Activated naive CD8-positive, alpha-beta T cell treated with anti-CD3 and anti-CD28 coated beads for 36 hours (primary cell): ENCODE results near the gene OPTC. TPM values are rescaled to one million over a fixed set of nuclear protein-coding genes. Genes with fewer than 3 reads are reported as not detected.

Source experiments
- DNase-seq: peaks from one replicate; pipeline ENCODE4 v3.0.0; 2021
- H3K27ac Mint-ChIP-seq: one replicate; pipeline ENCODE4 v1.8.0; 2022; ENCODE audit warnings: mild to moderate bottlenecking, moderate library complexity, mixed read lengths
- H3K27me3 Mint-ChIP-seq: one replicate; pipeline ENCODE4 v1.8.0; 2022; ENCODE audit warnings: mild to moderate bottlenecking, mixed read lengths
- H3K36me3 Mint-ChIP-seq: one replicate; pipeline ENCODE4 v1.8.0; 2021; ENCODE audit warnings: mild to moderate bottlenecking, mixed read lengths
- H3K4me1 Mint-ChIP-seq: one replicate; pipeline ENCODE4 v1.8.0; 2021; ENCODE audit warnings: mixed read lengths
- H3K4me3 Mint-ChIP-seq: one replicate; pipeline ENCODE4 v1.8.0; 2022; ENCODE audit warnings: mild to moderate bottlenecking, moderate library complexity, mixed read lengths
- H3K9me3 Mint-ChIP-seq: one replicate; pipeline ENCODE4 v1.8.0; 2022; ENCODE audit warnings: mixed read lengths
- total RNA-seq, 2 experiments: library from RNA; stranded (reverse); gene quantifications; one replicate each; pipeline ENCODE4 v1.2.3, GENCODE V29; 2021

Gene OPTC
- total RNA-seq, 2 experiments from 2014 or later = not detected

- peaks cover 9% of the 10 kb centered on the region for H3K4me1 Mint-ChIP-seq
- peaks cover 17% of the 10 kb centered on the region for H3K27me3 Mint-ChIP-seq
These were observed 18.7 kb upstream of the OPTC start, which contains the start of gene PRELP for GRCh38 chr1:203475012-203475981. Gene PRELP, plus strand, starts transcription at chr1:203475806. Its CDS starts 7,379 bp downstream, at chr1:203483185.

GRCh38 chr1:203476216-203476814 lies 17.6 kb upstream of the OPTC start:
- no peaks in the 10 kb centered on the region for H3K36me3 Mint-ChIP-seq
- no peak for DNase-seq
- H3K4me1 Mint-ChIP-seq = peaks cover 9% of the 10 kb centered on the region
- H3K9me3 Mint-ChIP-seq = no peaks in the 10 kb centered on the region
- H3K27ac Mint-ChIP-seq = no peak overlapping the region
- no peak overlapping the region for H3K4me3 Mint-ChIP-seq
- H3K27me3 Mint-ChIP-seq = peaks cover 17% of the 10 kb centered on the region

More at GRCh38 chr1:203475012-203475981, 18.7 kb upstream of the OPTC start, which contains the start of gene PRELP:
- Mint-ChIP-seq H3K36me3 (no peaks in the 10 kb centered on the region), H3K9me3 (no peaks in the 10 kb centered on the region), H3K27ac (no peak within 1 kb of the TSS), H3K4me3 (no peak within 1 kb of the TSS)
- DNase-seq = no peak

GRCh38 chr1:203477748-203478147 lies 16.2 kb upstream of the OPTC start:
- Mint-ChIP-seq H3K27me3 (peaks cover 17% of the 10 kb centered on the region), H3K36me3 (no peaks in the 10 kb centered on the region), H3K27ac (no peak overlapping the region), H3K4me1 (peaks cover 9% of the 10 kb centered on the region), H3K4me3 (no peak overlapping the region), H3K9me3 (no peaks in the 10 kb centered on the region)
- no peak for DNase-seq

GRCh38 chr1:203478231-203478630 lies 15.7 kb upstream of the OPTC start:
- Mint-ChIP-seq H3K4me3 (no peak overlapping the region), H3K36me3 (no peaks in the 10 kb centered on the region), H3K27ac (no peak overlapping the region), H3K9me3 (no peaks in the 10 kb centered on the region), H3K4me1 (peaks cover 9% of the 10 kb centered on the region), H3K27me3 (peaks cover 16% of the 10 kb centered on the region)
- DNase-seq = no peak

- no peak for DNase-seq
- H3K9me3 Mint-ChIP-seq = no peaks in the 10 kb centered on the region
- H3K36me3 Mint-ChIP-seq = no peaks in the 10 kb centered on the region
- H3K27ac Mint-ChIP-seq = no peak overlapping the region
- H3K4me3 Mint-ChIP-seq = no peak overlapping the region
- H3K27me3 Mint-ChIP-seq = peaks cover 8% of the 10 kb centered on the region
- peaks cover 9% of the 10 kb centered on the region for H3K4me1 Mint-ChIP-seq
These were observed 15.0 kb upstream of the OPTC start for GRCh38 chr1:203478986-203479385.

GRCh38 chr1:203479646-203480045 lies 14.3 kb upstream of the OPTC start:
- Mint-ChIP-seq H3K9me3 (no peaks in the 10 kb centered on the region), H3K27ac (no peak overlapping the region)

GRCh38 chr1:203480084-203480483 lies 13.9 kb upstream of the OPTC start:
- no peak overlapping the region for H3K4me3 Mint-ChIP-seq
- H3K4me1 Mint-ChIP-seq = peaks cover 9% of the 10 kb centered on the region
- H3K9me3 Mint-ChIP-seq = no peaks in the 10 kb centered on the region
- H3K27me3 Mint-ChIP-seq = peaks cover 8% of the 10 kb centered on the region
- H3K27ac Mint-ChIP-seq = no peak overlapping the region
- H3K36me3 Mint-ChIP-seq = no peaks in the 10 kb centered on the region
- DNase-seq = no peak

More at GRCh38 chr1:203479646-203480045, 14.3 kb upstream of the OPTC start:
- Mint-ChIP-seq H3K27me3 (peaks cover 8% of the 10 kb centered on the region), H3K4me1 (peaks cover 9% of the 10 kb centered on the region), H3K4me3 (no peak overlapping the region), H3K36me3 (no peaks in the 10 kb centered on the region)
- DNase-seq = no peak

- DNase-seq = peak; percentile 52
- H3K27ac Mint-ChIP-seq = no peak overlapping the region
- H3K36me3 Mint-ChIP-seq = no peaks in the 10 kb centered on the region
- H3K9me3 Mint-ChIP-seq = no peaks in the 10 kb centered on the region
- H3K4me3 Mint-ChIP-seq = no peak overlapping the region
- peaks cover 9% of the 10 kb centered on the region for H3K4me1 Mint-ChIP-seq
- peaks cover 8% of the 10 kb centered on the region for H3K27me3 Mint-ChIP-seq
These were observed 13.3 kb upstream of the OPTC start for GRCh38 chr1:203480525-203481084.

- no peak for DNase-seq
- Mint-ChIP-seq H3K27ac (no peak overlapping the region), H3K36me3 (no peaks in the 10 kb centered on the region), H3K9me3 (no peaks in the 10 kb centered on the region), H3K4me3 (no peak overlapping the region), H3K4me1 (peaks cover 9% of the 10 kb centered on the region), H3K27me3 (peaks cover 2% of the 10 kb centered on the region)
These were observed 12.8 kb upstream of the OPTC start for GRCh38 chr1:203481196-203481595.

GRCh38 chr1:203486618-203487370 lies 7.2 kb upstream of the OPTC start:
- no peaks in the 10 kb centered on the region for H3K9me3 Mint-ChIP-seq
- peaks cover 2% of the 10 kb centered on the region for H3K4me1 Mint-ChIP-seq
- H3K27ac Mint-ChIP-seq = no peak overlapping the region
- no peaks in the 10 kb centered on the region for H3K36me3 Mint-ChIP-seq
- no peaks in the 10 kb centered on the region for H3K27me3 Mint-ChIP-seq
- no peak for DNase-seq
- peak overlapping the region; percentile 71 for H3K4me3 Mint-ChIP-seq

- no peaks in the 10 kb centered on the region for H3K9me3 Mint-ChIP-seq
- no peak overlapping the region for H3K4me3 Mint-ChIP-seq
- H3K36me3 Mint-ChIP-seq = no peaks in the 10 kb centered on the region
- no peak overlapping the region for H3K27ac Mint-ChIP-seq
- no peaks in the 10 kb centered on the region for H3K27me3 Mint-ChIP-seq
- H3K4me1 Mint-ChIP-seq = peaks cover 2% of the 10 kb centered on the region
- no peak for DNase-seq
These were observed 5.4 kb upstream of the OPTC start for GRCh38 chr1:203488539-203488938.

- no peak for DNase-seq
- Mint-ChIP-seq H3K4me1 (peaks cover 2% of the 10 kb centered on the region), H3K27ac (no peak overlapping the region), H3K9me3 (no peaks in the 10 kb centered on the region), H3K27me3 (no peaks in the 10 kb centered on the region), H3K4me3 (no peak overlapping the region), H3K36me3 (no peaks in the 10 kb centered on the region)
These were observed 3.3 kb upstream of the OPTC start for GRCh38 chr1:203490607-203491006.

- no peak for DNase-seq
- H3K27me3 Mint-ChIP-seq = no peaks in the 10 kb centered on the region
- no peaks in the 10 kb centered on the region for H3K9me3 Mint-ChIP-seq
- H3K36me3 Mint-ChIP-seq = no peaks in the 10 kb centered on the region
- no peak overlapping the region for H3K27ac Mint-ChIP-seq
- peaks cover 2% of the 10 kb centered on the region for H3K4me1 Mint-ChIP-seq
- H3K4me3 Mint-ChIP-seq = no peak overlapping the region
These were observed 2.3 kb upstream of the OPTC start for GRCh38 chr1:203491664-203492063.

GRCh38 chr1:203492082-203492747 lies 1.7 kb upstream of the OPTC start:
- Mint-ChIP-seq H3K4me3 (no peak overlapping the region), H3K27ac (no peak overlapping the region), H3K27me3 (no peaks in the 10 kb centered on the region), H3K36me3 (no peaks in the 10 kb centered on the region), H3K4me1 (peaks cover under 1% of the 10 kb centered on the region), H3K9me3 (no peaks in the 10 kb centered on the region)
- DNase-seq = no peak
